Measurements from ENCODE around the gene RASSF10.

DNA sequence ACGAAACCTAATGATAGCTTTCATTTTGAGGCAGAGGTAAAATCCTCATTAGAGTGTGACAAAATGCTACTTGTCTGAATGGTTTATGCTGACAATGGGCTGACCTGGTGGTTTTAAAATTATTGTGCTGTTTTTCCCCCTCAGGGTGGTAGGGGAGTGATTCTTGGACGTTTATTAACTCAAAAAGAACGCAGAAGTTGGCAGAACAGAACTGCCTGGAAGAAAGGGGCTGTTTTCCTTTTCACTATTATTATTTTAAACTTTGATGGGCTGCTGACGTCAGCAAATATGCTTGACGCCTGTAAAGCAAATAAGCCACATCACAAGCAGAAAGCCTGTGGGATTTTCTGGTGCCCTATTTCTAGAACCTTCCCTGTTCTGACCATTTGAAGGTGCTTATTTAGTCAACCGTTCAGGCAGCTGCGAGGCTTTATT is 4.0 kb downstream of the RASSF10 start:
- TF ChIP-seq GATA3 (IDR thresholded peaks at IDR 0.05; ENCODE audit: low read depth, low read length) = no peak
- no peak for TF ChIP-seq GATA2 (IDR thresholded peaks at IDR 0.05; ENCODE audit: low read depth, low read length)
